ENCODE results near the gene PARVB.

The PARVB gene

GRCh38 chr22:44193535-44193891, 169.4 kb downstream of the PARVB start:
- Histone ChIP-seq H3K4me1 (ENCODE audit: insufficient read depth, low read length) (no peaks in the 10 kb centered on the region), H2AFZ (ENCODE audit: low read depth, low read length) (no peak overlapping the region), H3K4me3 (ENCODE audit: low read length) (no peak overlapping the region), H3K27me3 (ENCODE audit: insufficient read depth, low read length) (peaks cover 6% of the 10 kb centered on the region), H3K9me3 (ENCODE audit: low read length) (no peaks in the 10 kb centered on the region), H3K36me3 (ENCODE audit: insufficient read depth, low read length) (no peaks in the 10 kb centered on the region)

DNA sequence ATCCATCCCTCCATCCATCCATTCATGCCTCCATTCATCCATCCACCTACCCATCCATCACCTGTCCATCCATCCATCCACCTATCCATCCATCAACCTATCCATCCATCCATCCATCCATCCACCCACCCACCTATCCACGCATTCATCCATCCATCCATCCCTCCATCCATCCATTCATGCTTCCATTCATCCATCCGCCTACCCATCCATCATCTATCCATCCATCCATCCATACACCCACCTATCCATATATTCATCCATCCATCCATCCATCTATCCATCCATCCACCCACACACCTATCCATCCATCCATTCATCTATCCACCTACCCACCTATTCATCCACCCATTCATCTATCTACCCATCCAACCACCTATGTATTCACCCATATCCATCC, 170.5 kb downstream of the PARVB start:
- no peak overlapping the region for H2AFZ ChIP-seq (ENCODE audit: low read depth, low read length)
- H3K27me3 ChIP-seq (ENCODE audit: insufficient read depth, low read length), result peaks cover 6% of the 10 kb centered on the region

DNA sequence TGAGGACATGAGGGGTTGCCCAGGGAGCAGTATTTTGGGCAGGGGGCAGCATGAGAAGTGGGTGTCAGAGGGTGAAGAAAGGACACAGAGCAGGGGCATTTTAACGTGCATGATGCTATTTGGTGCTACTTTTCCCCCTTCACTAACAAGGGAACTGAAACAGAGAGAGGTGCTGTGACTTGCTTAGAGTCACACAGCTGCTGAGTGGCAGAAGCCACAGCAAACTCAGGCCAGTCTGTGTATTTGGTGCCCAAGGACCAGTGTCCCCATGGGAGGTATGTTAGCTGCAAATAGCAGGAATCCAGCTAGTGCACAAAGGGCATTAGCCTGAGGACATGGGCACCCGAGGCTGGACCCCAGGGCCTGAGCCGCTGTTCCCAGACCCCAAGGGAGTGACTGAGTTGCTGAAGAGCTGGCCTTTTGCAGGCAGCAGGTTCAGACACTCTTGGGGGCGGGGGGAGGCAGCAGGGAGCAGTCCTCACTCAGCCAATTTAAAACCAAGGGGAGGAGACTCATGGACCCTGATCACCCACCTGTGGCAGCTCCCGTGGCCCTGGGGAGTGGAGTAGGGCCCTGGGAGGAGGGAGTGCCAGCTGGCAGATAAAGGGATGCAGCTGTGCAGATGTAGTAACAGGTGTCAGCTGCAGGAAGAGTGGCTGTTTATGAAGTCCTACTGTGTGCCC, 171.2 kb downstream of the PARVB start:
- Histone ChIP-seq H3K9me3 (ENCODE audit: low read length) (no peaks in the 10 kb centered on the region), H3K4me1 (ENCODE audit: insufficient read depth, low read length) (no peaks in the 10 kb centered on the region), H3K27me3 (ENCODE audit: insufficient read depth, low read length) (peaks cover 9% of the 10 kb centered on the region), H3K36me3 (ENCODE audit: insufficient read depth, low read length) (no peaks in the 10 kb centered on the region), H2AFZ (ENCODE audit: low read depth, low read length) (no peak overlapping the region), H3K4me3 (ENCODE audit: low read length) (no peak overlapping the region)

More for the DNA sequence above, 170.5 kb downstream of the PARVB start:
- H3K4me3 ChIP-seq (ENCODE audit: low read length), result no peak overlapping the region
- no peaks in the 10 kb centered on the region for H3K4me1 ChIP-seq (ENCODE audit: insufficient read depth, low read length)
- H3K9me3 ChIP-seq (ENCODE audit: low read length), result no peaks in the 10 kb centered on the region
- H3K36me3 ChIP-seq (ENCODE audit: insufficient read depth, low read length), result no peaks in the 10 kb centered on the region

- Histone ChIP-seq H2AFZ (ENCODE audit: low read depth, low read length) (no peak overlapping the region), H3K27me3 (ENCODE audit: insufficient read depth, low read length) (peaks cover 10% of the 10 kb centered on the region), H3K4me3 (ENCODE audit: low read length) (no peak overlapping the region), H3K9me3 (ENCODE audit: low read length) (no peaks in the 10 kb centered on the region), H3K36me3 (ENCODE audit: insufficient read depth, low read length) (no peaks in the 10 kb centered on the region), H3K4me1 (ENCODE audit: insufficient read depth, low read length) (no peaks in the 10 kb centered on the region)
Measured at GRCh38 chr22:44196241-44196640, 172.1 kb downstream of the PARVB start.

DNA sequence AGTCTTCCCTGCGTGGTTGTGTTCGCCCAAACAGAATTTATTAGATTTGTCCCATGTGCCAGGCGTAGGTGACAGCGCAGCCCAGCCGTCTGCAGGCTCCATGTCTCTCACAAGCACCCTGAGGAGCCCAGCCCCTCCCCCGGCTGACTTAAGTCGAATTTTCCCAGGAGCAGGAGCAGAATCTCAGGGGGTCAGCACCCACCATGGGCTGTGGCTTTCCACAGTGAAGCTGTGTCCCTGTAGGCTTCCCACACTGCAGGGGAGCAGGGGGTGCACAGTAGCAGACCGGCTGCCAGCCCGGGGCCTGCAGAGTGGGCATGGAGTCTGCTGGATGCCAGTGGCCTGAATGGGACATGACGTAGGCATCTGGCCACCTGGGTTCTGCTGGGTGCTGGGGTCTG, 172.6 kb downstream of the PARVB start:
- no peak overlapping the region for H3K4me3 ChIP-seq (ENCODE audit: low read length)
- H3K36me3 ChIP-seq (ENCODE audit: insufficient read depth, low read length), result no peaks in the 10 kb centered on the region
- no peaks in the 10 kb centered on the region for H3K9me3 ChIP-seq (ENCODE audit: low read length)
- peaks cover 14% of the 10 kb centered on the region for H3K27me3 ChIP-seq (ENCODE audit: insufficient read depth, low read length)
- no peak overlapping the region for H2AFZ ChIP-seq (ENCODE audit: low read depth, low read length)
- H3K4me1 ChIP-seq (ENCODE audit: insufficient read depth, low read length), result no peaks in the 10 kb centered on the region

GRCh38 chr22:44197271-44197670, 173.2 kb downstream of the PARVB start:
- Histone ChIP-seq H3K36me3 (ENCODE audit: insufficient read depth, low read length) (no peaks in the 10 kb centered on the region), H3K27me3 (ENCODE audit: insufficient read depth, low read length) (peaks cover 15% of the 10 kb centered on the region), H2AFZ (ENCODE audit: low read depth, low read length) (no peak overlapping the region), H3K9me3 (ENCODE audit: low read length) (no peaks in the 10 kb centered on the region), H3K4me1 (ENCODE audit: insufficient read depth, low read length) (no peaks in the 10 kb centered on the region), H3K4me3 (ENCODE audit: low read length) (no peak overlapping the region)

DNA sequence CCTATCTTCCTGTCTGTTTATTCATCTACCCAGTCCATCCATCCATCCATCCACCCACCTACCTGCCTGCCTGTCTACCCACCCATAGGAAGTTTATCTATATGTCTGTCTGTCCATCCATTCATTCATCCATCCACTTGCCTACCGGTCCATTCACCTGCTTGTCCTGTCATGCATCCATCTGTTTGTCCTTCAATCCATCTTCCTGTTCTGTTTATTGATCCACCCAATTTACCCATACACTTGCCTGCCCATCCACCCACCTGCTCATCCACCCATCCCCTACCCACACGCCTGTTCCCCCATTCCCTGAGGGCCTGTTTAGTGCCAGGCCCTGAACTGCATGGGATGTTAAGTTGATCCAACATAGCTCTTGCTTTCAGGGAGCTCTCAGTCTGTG, 175.1 kb downstream of the PARVB start:
- no peaks in the 10 kb centered on the region for H3K9me3 ChIP-seq (ENCODE audit: low read length)
- H3K27me3 ChIP-seq (ENCODE audit: insufficient read depth, low read length), result peaks cover 15% of the 10 kb centered on the region
- H2AFZ ChIP-seq (ENCODE audit: low read depth, low read length), result no peak overlapping the region
- no peak overlapping the region for H3K4me3 ChIP-seq (ENCODE audit: low read length)
- H3K4me1 ChIP-seq (ENCODE audit: insufficient read depth, low read length), result no peaks in the 10 kb centered on the region
- H3K36me3 ChIP-seq (ENCODE audit: insufficient read depth, low read length), result no peaks in the 10 kb centered on the region

- Histone ChIP-seq H3K27me3 (ENCODE audit: insufficient read depth, low read length) (peaks cover 15% of the 10 kb centered on the region), H3K36me3 (ENCODE audit: insufficient read depth, low read length) (no peaks in the 10 kb centered on the region), H3K4me1 (ENCODE audit: insufficient read depth, low read length) (no peaks in the 10 kb centered on the region), H2AFZ (ENCODE audit: low read depth, low read length) (no peak overlapping the region), H3K4me3 (ENCODE audit: low read length) (no peak overlapping the region), H3K9me3 (ENCODE audit: low read length) (no peaks in the 10 kb centered on the region)
Measured at GRCh38 chr22:44199866-44200265, 175.8 kb downstream of the PARVB start.

- Histone ChIP-seq H3K27me3 (ENCODE audit: insufficient read depth, low read length) (peaks cover 16% of the 10 kb centered on the region), H3K9me3 (ENCODE audit: low read length) (no peaks in the 10 kb centered on the region), H3K4me1 (ENCODE audit: insufficient read depth, low read length) (no peaks in the 10 kb centered on the region), H2AFZ (ENCODE audit: low read depth, low read length) (no peak overlapping the region), H3K36me3 (ENCODE audit: insufficient read depth, low read length) (no peaks in the 10 kb centered on the region), H3K4me3 (ENCODE audit: low read length) (no peak overlapping the region)
Measured at GRCh38 chr22:44200451-44200850, 176.3 kb downstream of the PARVB start.

DNA sequence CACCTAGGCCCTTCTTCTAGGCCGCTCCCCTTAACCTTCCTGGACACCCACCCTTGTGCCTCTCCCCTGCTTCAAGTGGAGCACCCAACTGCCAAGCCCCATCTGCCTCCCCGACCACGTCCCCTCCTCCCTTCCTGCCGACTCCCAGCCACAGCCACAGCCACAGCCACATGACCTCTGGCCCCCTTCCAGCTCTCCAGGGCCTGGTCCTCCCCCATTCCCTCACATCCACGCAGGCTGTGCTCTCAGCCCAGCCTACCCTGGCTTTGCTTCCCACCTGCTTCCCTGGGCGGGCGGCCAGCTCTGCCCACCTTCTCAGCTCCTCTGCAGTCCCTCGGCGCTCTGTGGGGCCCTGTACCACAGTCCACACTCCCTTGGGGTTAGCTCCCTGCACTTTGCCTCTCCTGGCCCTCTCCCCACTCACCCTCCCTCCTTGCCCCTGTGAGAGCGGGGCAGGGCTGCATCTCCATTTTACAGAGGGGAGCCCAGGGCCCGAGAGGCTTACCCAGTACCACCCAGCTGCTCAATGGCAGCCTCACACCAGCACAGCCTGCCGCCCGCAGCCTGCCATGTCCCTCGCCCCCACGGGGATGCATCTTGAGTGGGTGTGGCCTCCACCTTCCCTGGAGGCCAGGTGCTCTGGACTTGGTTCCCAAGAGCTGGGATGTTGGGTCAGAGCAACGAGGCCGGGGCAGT, 176.9 kb downstream of the PARVB start:
- Histone ChIP-seq H3K9me3 (ENCODE audit: low read length) (no peaks in the 10 kb centered on the region), H2AFZ (ENCODE audit: low read depth, low read length) (no peak overlapping the region), H3K36me3 (ENCODE audit: insufficient read depth, low read length) (no peaks in the 10 kb centered on the region), H3K4me1 (ENCODE audit: insufficient read depth, low read length) (no peaks in the 10 kb centered on the region), H3K4me3 (ENCODE audit: low read length) (no peak overlapping the region), H3K27me3 (ENCODE audit: insufficient read depth, low read length) (peaks cover 15% of the 10 kb centered on the region)

DNA sequence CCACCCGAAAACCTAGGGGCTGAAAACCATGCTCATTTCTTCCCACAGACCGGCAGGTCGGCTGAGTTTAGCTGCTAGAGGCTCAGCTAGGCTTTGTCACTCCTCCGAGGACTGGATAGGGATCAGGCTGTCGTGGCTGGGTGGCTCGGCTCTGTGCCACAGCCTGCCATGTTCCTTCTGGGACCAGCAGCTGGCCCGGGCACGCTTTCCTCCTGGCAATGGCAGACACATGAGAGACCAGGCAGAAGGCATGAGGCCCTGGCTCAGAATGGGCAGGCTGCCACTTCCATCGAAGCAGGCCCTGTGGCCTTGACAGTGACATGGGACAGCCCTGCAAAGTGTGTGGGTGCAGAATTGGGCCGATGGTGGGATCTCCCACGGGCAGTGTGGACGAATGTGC, 177.6 kb downstream of the PARVB start:
- H3K36me3 ChIP-seq (ENCODE audit: insufficient read depth, low read length), result no peaks in the 10 kb centered on the region
- no peak overlapping the region for H3K4me3 ChIP-seq (ENCODE audit: low read length)
- H3K27me3 ChIP-seq (ENCODE audit: insufficient read depth, low read length), result peaks cover 16% of the 10 kb centered on the region
- H3K9me3 ChIP-seq (ENCODE audit: low read length), result no peaks in the 10 kb centered on the region
- H3K4me1 ChIP-seq (ENCODE audit: insufficient read depth, low read length), result no peaks in the 10 kb centered on the region
- no peak overlapping the region for H2AFZ ChIP-seq (ENCODE audit: low read depth, low read length)

- Histone ChIP-seq H3K4me3 (ENCODE audit: low read length) (no peak overlapping the region), H3K36me3 (ENCODE audit: insufficient read depth, low read length) (no peaks in the 10 kb centered on the region)
Measured at GRCh38 chr22:44202261-44202789, 178.2 kb downstream of the PARVB start.

DNA sequence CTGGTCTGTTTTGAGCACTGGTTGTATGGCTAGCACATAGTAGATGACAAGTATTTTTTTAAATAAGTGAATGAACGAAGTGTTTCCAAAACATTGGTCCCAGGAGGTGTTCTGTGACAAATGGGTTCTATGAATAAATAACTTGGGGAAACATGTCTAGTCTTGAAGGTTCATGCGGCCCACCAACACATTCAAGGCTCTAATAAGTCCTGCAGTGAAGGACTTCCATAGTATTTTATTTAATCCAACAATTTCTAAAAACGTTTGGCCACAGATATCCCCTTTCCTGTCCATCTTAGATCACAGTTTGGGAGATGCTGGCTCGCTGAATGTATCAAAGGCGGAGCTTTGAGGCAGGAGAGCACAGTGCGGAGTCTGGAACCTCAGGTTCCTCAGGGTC, 179.1 kb downstream of the PARVB start:
- Histone ChIP-seq H3K4me1 (ENCODE audit: insufficient read depth, low read length) (no peaks in the 10 kb centered on the region), H3K27me3 (ENCODE audit: insufficient read depth, low read length) (peaks cover 16% of the 10 kb centered on the region), H2AFZ (ENCODE audit: low read depth, low read length) (no peak overlapping the region), H3K36me3 (ENCODE audit: insufficient read depth, low read length) (no peaks in the 10 kb centered on the region), H3K9me3 (ENCODE audit: low read length) (no peaks in the 10 kb centered on the region), H3K4me3 (ENCODE audit: low read length) (no peak overlapping the region)

More at GRCh38 chr22:44202261-44202789, 178.2 kb downstream of the PARVB start:
- H2AFZ ChIP-seq (ENCODE audit: low read depth, low read length), result no peak overlapping the region
- no peaks in the 10 kb centered on the region for H3K9me3 ChIP-seq (ENCODE audit: low read length)
- no peaks in the 10 kb centered on the region for H3K4me1 ChIP-seq (ENCODE audit: insufficient read depth, low read length)
- peaks cover 16% of the 10 kb centered on the region for H3K27me3 ChIP-seq (ENCODE audit: insufficient read depth, low read length)

Data from neuron (in vitro differentiated cells).